ENCODE measurements around the gene C11orf16.

DNA sequence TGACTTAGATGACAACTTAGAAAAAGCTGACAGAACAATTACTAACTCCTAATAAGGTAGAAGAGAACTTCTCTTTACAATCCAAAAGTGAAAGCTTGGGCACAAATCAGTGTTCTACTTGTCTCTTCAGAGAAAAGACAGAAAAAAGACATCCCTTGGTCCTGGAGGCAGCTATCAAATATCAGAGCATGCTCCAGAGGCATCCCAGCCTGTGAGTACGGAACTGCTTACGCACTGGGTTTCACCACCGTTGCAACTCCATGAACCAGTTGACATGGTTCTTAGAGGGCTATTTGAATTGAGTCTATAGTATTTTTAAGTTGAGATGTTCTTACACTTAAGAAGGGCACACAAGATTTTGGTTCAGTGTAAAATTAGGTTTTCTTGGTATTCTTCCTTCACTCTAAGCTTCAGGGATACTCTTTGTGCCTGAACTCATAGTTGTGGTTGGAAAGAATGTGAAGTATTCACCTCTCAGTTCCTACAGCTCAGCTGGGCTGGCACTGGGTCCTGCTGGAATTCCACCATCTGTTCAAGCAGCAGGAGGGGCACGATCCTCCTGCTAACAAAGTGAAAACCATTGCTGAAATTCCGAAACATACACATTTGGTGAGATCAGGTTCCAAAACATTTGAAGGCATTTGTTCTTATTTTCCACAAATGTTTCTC is 15.5 kb downstream of the C11orf16 start:
- no peak for TF ChIP-seq CTCF (IDR thresholded peaks at IDR 0.05)
- TF ChIP-seq EP300 (IDR thresholded peaks at IDR 0.05), result peak in 1 of 2 donors; percentile 47

Measured in tibial nerve (tissue), 4 donors.